Effector memory CD8-positive, alpha-beta T cell (primary cell): ENCODE data around the gene PTAR1.
A peak's percentile ranks its signal among the peaks of the same experiment; 100 is the strongest.

Source experiments
- ATAC-seq: fragments of 150-1000 bp; cut with Tn5 transposase; replicated peaks from 2 replicates; pipeline ENCODE4 v1.10.0; 2021; ENCODE audit warnings: mild to moderate bottlenecking, moderate library complexity
- DNase-seq, 3 experiments: peaks; one replicate each; pipeline ENCODE4 v3.0.0; 2021
- H3K27ac Mint-ChIP-seq, 2 donors: one replicate each; pipeline ENCODE4 v1.8.0; 2022; ENCODE audit warnings: mild to moderate bottlenecking in 2 of 2, mixed read lengths in 2 of 2, moderate library complexity in 2 of 2
- H3K27me3 Mint-ChIP-seq, 2 donors: one replicate each; pipeline ENCODE4 v1.8.0; 2022; ENCODE audit warnings: mixed read lengths in 2 of 2
- H3K36me3 Mint-ChIP-seq: one replicate; pipeline ENCODE4 v1.8.0; 2022; ENCODE audit warnings: mild to moderate bottlenecking, moderate library complexity, mixed read lengths; ENCODE audit not compliant: insufficient read depth
- H3K4me1 Mint-ChIP-seq, 2 donors: one replicate each; pipeline ENCODE4 v1.8.0; 2022; ENCODE audit warnings: low read depth in 2 of 2, mixed read lengths in 2 of 2
- H3K4me3 Mint-ChIP-seq, 2 donors: one replicate each; pipeline ENCODE4 v1.8.0; 2022; ENCODE audit warnings: mild to moderate bottlenecking in 2 of 2, mixed read lengths in 2 of 2, moderate library complexity in 2 of 2
- H3K9me3 Mint-ChIP-seq, 2 donors: one replicate each; pipeline ENCODE4 v1.8.0; 2022; ENCODE audit warnings: mixed read lengths in 2 of 2

Gene PTAR1

GRCh38 chr9:69678843-69679538 is 80.8 kb downstream of the PTAR1 start:
- H3K4me1 Mint-ChIP-seq, result peaks cover 0 to 3% of the 10 kb centered on the region in 2 donors
- H3K4me3 Mint-ChIP-seq, result no peak overlapping the region
- no peak for DNase-seq
- H3K36me3 Mint-ChIP-seq, result no peaks in the 10 kb centered on the region
- no peak overlapping the region for H3K27ac Mint-ChIP-seq
- H3K9me3 Mint-ChIP-seq, result no peaks in the 10 kb centered on the region
- peaks cover 18 to 33% of the 10 kb centered on the region in 2 donors for H3K27me3 Mint-ChIP-seq
- no peak for ATAC-seq

GRCh38 chr9:69677931-69678330 is 81.9 kb downstream of the PTAR1 start:
- Mint-ChIP-seq H3K4me1 (peaks cover 3 to 5% of the 10 kb centered on the region in 2 donors), H3K9me3 (no peaks in the 10 kb centered on the region), H3K27me3 (peaks cover 22 to 42% of the 10 kb centered on the region in 2 donors), H3K27ac (no peak overlapping the region), H3K36me3 (no peaks in the 10 kb centered on the region), H3K4me3 (no peak overlapping the region)
- no peak for ATAC-seq
- DNase-seq, result no peak

GRCh38 chr9:69675563-69675962 is 84.2 kb downstream of the PTAR1 start:
- DNase-seq (no peak), ATAC-seq (no peak)
- peaks cover 3 to 11% of the 10 kb centered on the region in 2 donors for H3K4me1 Mint-ChIP-seq
- no peak overlapping the region for H3K27ac Mint-ChIP-seq
- H3K4me3 Mint-ChIP-seq, result no peak overlapping the region
- peaks cover 37 to 54% of the 10 kb centered on the region in 2 donors for H3K27me3 Mint-ChIP-seq
- H3K9me3 Mint-ChIP-seq, result no peaks in the 10 kb centered on the region
- H3K36me3 Mint-ChIP-seq, result peaks cover 2% of the 10 kb centered on the region

- Mint-ChIP-seq H3K27ac (no peak overlapping the region), H3K27me3 (peaks cover 39 to 58% of the 10 kb centered on the region in 2 donors), H3K4me1 (peaks cover 3 to 11% of the 10 kb centered on the region in 2 donors), H3K36me3 (peaks cover 2% of the 10 kb centered on the region), H3K4me3 (no peak overlapping the region), H3K9me3 (no peaks in the 10 kb centered on the region)
- ATAC-seq (no peak), DNase-seq (no peak)
These were observed 84.9 kb downstream of the PTAR1 start for GRCh38 chr9:69674716-69675438.

GRCh38 chr9:69674112-69674685 is 85.6 kb downstream of the PTAR1 start:
- DNase-seq (no peak), ATAC-seq (no peak)
- Mint-ChIP-seq H3K36me3 (peaks cover 2% of the 10 kb centered on the region), H3K4me1 (peaks cover 3 to 11% of the 10 kb centered on the region in 2 donors), H3K4me3 (no peak overlapping the region), H3K27me3 (peaks cover 37 to 54% of the 10 kb centered on the region in 2 donors), H3K27ac (no peak overlapping the region), H3K9me3 (no peaks in the 10 kb centered on the region)

GRCh38 chr9:69673311-69673640 is 86.5 kb downstream of the PTAR1 start:
- Mint-ChIP-seq H3K27ac (no peak overlapping the region), H3K36me3 (peaks cover 2% of the 10 kb centered on the region), H3K27me3 (peaks cover 28 to 46% of the 10 kb centered on the region in 2 donors), H3K9me3 (no peaks in the 10 kb centered on the region), H3K4me3 (peak overlapping the region; percentile 80 to 83), H3K4me1 (peaks cover 3 to 11% of the 10 kb centered on the region in 2 donors)
- ATAC-seq, result no peak
- DNase-seq, result no peak

- Mint-ChIP-seq H3K36me3 (peaks cover 2% of the 10 kb centered on the region), H3K27ac (no peak overlapping the region), H3K4me3 (peak overlapping the region; percentile 80 to 83), H3K27me3 (peaks cover 28 to 46% of the 10 kb centered on the region in 2 donors), H3K4me1 (peaks cover 3 to 11% of the 10 kb centered on the region in 2 donors), H3K9me3 (no peaks in the 10 kb centered on the region)
- DNase-seq, result peak; percentile 37 to 55 (median 54)
- ATAC-seq, result peak; percentile 82
These were observed 87.1 kb downstream of the PTAR1 start for GRCh38 chr9:69672596-69673310.

- peak within 1 kb of the TSS; percentile 80 to 83 for H3K4me3 Mint-ChIP-seq
These were observed 87.8 kb downstream of the PTAR1 start, which contains the start of gene APBA1 for GRCh38 chr9:69671879-69672595. TSS of gene APBA1 (minus strand) at chr9:69672371.

GRCh38 chr9:69671311-69671878 is 88.4 kb downstream of the PTAR1 start:
- Mint-ChIP-seq H3K9me3 (no peaks in the 10 kb centered on the region), H3K36me3 (peaks cover 2% of the 10 kb centered on the region), H3K4me1 (peaks cover 3 to 11% of the 10 kb centered on the region in 2 donors), H3K27ac (no peak overlapping the region), H3K27me3 (peaks cover 28 to 46% of the 10 kb centered on the region in 2 donors), H3K4me3 (peak overlapping the region; percentile 55 to 61)
- DNase-seq, result no peak
- no peak for ATAC-seq

More at GRCh38 chr9:69671879-69672595, 87.8 kb downstream of the PTAR1 start, which contains the start of gene APBA1:
- DNase-seq (peak; percentile 2 to 31 (median 4)), ATAC-seq (peak; percentile 70)
- H3K27ac Mint-ChIP-seq, result no peak within 1 kb of the TSS
- H3K9me3 Mint-ChIP-seq, result no peaks in the 10 kb centered on the region
- peaks cover 2% of the 10 kb centered on the region for H3K36me3 Mint-ChIP-seq
- peaks cover 28 to 46% of the 10 kb centered on the region in 2 donors for H3K27me3 Mint-ChIP-seq
- peaks cover 3 to 11% of the 10 kb centered on the region in 2 donors for H3K4me1 Mint-ChIP-seq

- no peak overlapping the region for H3K4me3 Mint-ChIP-seq
- H3K27ac Mint-ChIP-seq, result no peak overlapping the region
- H3K4me1 Mint-ChIP-seq, result peaks cover 0 to 6% of the 10 kb centered on the region in 2 donors
- DNase-seq (no peak), ATAC-seq (no peak)
- peaks cover 17 to 19% of the 10 kb centered on the region in 2 donors for H3K27me3 Mint-ChIP-seq
- H3K9me3 Mint-ChIP-seq, result no peaks in the 10 kb centered on the region
- H3K36me3 Mint-ChIP-seq, result no peaks in the 10 kb centered on the region
These were observed 92.5 kb downstream of the PTAR1 start for GRCh38 chr9:69667306-69667705.

GRCh38 chr9:69660304-69660703 is 99.5 kb downstream of the PTAR1 start:
- no peak for DNase-seq
- Mint-ChIP-seq H3K9me3 (peaks cover 0 to 2% of the 10 kb centered on the region in 2 donors), H3K27ac (no peak overlapping the region), H3K36me3 (no peaks in the 10 kb centered on the region), H3K27me3 (peaks cover 40 to 41% of the 10 kb centered on the region in 2 donors), H3K4me3 (no peak overlapping the region), H3K4me1 (no peaks in the 10 kb centered on the region)
- ATAC-seq, result no peak
